GM19468 (cell line): ENCODE results near the gene PDGFRB.

Source experiments
- ATAC-seq: cut with Tn5 transposase; IDR thresholded peaks from one replicate; pipeline ENCODE4 v1.9.1; 2021; ENCODE audit warnings: mild to moderate bottlenecking, moderate library complexity, moderate number of reproducible peaks; ENCODE audit not compliant: unreplicated experiment; ENCODE audit errors: extremely low read depth

Gene PDGFRB

DNA sequence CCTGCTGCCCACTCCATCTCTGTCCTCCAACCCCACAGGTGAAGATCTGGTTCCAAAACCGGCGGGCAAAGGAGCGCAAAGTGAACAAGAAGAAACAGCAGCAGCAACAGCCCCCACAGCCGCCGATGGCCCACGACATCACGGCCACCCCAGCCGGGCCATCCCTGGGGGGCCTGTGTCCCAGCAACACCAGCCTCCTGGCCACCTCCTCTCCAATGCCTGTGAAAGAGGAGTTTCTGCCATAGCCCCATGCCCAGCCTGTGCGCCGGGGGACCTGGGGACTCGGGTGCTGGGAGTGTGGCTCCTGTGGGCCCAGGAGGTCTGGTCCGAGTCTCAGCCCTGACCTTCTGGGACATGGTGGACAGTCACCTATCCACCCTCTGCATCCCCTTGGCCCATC, 27.8 kb upstream of the PDGFRB start:
- no peak for ATAC-seq

DNA sequence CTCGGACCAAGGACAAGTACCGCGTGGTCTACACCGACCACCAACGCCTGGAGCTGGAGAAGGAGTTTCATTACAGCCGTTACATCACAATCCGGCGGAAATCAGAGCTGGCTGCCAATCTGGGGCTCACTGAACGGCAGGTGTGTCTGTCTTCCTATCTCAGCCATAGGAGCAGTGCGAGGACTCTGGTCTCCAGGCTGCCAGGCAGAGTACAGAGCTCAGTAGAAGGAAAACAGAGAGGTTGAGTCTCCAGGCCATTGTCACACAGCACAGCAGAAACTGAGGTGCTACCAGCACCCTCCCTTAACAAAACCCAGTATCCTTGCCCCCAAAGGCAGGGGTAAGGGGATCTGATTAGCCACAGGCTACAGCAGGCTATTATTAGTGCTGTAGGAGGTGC, 27.1 kb upstream of the PDGFRB start:
- no peak for ATAC-seq

- no peak for ATAC-seq
These were observed 26.3 kb upstream of the PDGFRB start for GRCh38 chr5:150181766-150182545.

GRCh38 chr5:150181027-150181426, 25.4 kb upstream of the PDGFRB start:
- no peak for ATAC-seq

GRCh38 chr5:150180241-150181026, 24.8 kb upstream of the PDGFRB start:
- no peak for ATAC-seq

DNA sequence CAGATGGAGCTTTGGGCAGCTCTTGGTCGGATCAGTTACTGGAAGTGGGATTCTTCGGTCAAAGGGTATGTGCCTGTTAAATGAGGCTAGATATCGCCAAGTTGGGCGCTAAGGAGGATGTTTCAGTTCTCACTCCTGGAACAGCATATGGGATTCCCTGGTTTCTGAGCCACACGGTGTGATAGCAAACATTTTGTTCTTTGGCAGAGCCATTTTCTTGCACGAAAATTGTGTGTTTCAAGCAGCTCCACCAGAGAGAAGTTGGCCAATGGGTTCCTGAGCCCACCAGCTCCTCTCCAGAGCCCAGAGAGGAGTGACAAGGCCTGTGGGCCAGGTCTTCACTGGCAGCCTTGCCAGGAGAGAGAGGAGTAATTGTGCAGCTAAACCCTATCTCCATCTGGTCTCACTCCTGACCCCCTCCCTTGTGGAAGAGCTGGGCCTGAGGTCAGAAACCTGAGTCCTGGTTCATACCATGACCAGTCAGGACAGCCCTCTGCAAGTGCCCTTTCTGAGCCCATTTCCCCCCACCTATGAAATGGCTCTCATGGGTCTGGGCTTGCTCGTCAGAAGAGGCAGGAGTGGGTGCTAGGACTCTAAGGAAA, 23.5 kb upstream of the PDGFRB start:
- no peak for ATAC-seq

DNA sequence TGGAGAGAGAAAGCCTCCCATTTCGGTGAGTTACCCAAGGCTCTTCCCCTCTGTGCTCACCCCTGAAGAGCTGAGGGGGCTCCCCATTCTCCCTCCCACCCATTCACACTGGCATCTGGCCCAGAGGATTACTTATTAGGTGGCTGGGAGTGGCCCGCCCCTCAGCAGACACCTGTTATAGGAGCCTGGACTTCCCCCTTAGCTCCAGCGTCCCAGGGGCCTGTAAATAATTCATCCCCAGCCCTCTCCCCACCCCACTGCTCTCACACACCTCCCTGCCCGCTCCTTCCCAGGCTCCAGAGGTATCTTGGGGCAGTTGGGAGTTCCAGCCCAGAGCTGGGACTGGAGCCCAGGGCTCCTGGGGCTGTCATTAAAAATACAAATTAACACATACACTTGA, 22.6 kb upstream of the PDGFRB start:
- ATAC-seq = no peak

DNA sequence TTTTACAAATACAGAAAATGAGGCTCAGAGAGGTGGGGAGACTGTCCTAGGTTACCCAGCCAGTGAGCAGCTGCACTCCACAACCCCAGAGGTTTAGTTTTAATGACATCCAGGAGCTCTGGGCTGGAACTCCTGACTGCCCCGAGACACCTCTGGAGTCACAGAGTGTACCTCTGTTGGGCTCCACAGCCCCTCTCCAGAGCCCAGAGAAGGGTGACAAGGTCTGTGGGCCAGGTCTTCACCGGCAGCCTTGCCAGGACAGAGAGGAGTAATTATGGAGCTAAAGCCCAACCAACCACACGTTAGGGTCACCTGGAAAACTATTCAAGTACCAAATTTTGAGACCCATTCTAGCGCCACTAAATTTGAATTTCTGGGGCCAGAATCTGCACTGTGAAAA, 22.1 kb upstream of the PDGFRB start:
- ATAC-seq = no peak

- no peak for ATAC-seq
These were observed 21.3 kb upstream of the PDGFRB start for GRCh38 chr5:150176745-150177477.

- no peak for ATAC-seq
These were observed 19.9 kb upstream of the PDGFRB start for GRCh38 chr5:150175536-150175935.

DNA sequence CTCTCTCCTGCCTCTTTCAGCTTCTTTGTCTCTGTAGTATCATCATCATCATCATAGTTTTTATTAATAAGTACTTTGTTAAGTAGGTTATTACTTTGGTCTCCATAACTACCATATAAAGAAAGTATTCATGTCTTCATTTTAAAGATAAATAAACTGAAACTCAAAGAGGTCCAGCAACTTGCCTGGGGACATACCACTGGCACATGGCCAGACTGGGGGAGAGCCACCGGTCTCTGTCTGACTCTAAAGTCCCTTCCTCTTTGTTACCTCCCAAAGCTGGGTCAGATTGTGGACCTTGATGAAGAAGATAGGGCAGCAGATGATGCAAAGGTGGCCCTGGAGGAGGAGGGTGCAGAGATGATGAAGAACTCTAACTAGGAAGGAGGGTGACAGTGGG, 19.4 kb upstream of the PDGFRB start:
- no peak for ATAC-seq

- ATAC-seq = no peak
These were observed 18.6 kb upstream of the PDGFRB start for GRCh38 chr5:150174285-150174684.

DNA sequence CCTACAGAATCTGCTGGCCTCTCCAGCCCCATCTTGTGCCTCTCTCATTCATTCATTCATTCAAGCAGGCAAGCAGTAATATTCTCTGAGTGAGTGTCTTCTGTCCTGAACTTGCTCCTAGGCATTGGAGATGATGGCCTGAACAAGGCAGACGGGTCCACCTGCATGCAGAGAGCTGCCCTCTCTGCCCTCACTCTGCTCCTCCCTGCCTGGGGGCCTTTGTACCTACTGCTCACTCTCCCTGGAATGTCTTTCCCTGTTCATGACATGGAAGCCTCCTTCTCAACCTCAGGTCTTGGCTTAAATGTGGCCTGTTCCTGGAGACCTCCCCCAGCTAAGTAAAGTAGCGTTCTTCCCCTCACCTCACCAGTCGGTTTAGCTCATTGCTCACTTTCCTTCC, 17.5 kb upstream of the PDGFRB start:
- ATAC-seq = no peak

DNA sequence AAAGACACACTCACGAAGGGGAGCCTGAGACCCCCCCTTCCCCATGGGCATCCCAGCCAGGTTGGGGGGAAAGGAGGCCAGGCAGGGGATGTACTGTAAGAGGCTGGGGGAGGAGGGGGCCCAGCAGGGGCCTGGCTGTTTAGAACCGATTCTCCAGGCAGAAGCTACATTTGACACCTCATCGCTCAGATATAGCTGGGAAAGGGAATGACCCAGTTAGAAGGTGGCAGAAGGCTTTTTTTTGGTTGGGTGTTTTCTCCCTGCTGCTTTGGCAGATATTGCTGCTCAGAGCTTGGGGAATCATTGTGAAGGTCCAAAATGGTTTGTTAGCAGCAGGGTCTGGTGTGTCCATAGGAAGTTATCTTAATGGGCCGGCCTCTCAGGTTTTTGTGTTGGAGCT, 16.9 kb upstream of the PDGFRB start:
- no peak for ATAC-seq

DNA sequence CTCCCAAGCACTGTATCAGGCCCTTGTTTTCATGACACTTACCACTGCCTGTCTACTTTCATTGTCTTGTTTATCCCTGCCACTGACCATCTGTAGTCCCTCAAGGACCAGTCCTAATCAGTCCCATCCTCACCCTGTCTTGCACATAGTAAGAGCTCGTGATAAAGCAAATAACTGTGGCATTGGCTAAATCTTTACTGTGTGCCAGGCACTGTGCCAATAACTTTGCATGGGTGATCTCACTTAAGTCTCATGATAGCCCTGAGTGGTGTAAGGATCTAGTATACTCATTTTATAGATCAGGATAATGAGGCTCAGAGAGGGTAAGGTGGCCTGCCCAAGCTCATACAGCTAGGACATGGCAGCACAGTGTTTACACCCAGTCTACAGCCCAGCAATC, 16.5 kb upstream of the PDGFRB start:
- ATAC-seq = no peak

GRCh38 chr5:150168864-150169263, 13.2 kb upstream of the PDGFRB start:
- no peak for ATAC-seq

DNA sequence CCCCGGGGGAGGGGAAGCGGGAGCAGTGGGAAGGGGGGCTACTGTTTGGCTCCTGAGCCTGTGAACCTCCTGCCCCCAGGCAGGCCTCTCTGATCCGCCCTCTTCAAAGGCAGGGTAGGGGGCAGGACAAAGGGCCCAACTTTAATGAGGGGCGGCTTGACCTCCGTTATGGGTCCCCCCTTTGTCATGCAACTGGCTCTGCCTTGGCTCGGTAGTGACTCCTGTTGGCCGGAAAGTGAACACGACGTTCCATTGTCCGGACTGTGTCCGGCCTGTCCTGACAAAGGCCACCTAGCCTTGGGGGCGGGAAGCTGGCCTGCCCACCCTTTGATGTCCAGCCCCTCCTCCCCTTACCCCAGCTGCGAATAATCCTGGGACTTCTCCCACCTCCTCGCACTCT, 12.3 kb upstream of the PDGFRB start:
- ATAC-seq = no peak

GRCh38 chr5:150167512-150167850, 11.8 kb upstream of the PDGFRB start:
- ATAC-seq = no peak

- ATAC-seq = no peak
These were observed 11.2 kb upstream of the PDGFRB start, which contains the start of gene CDX1 for GRCh38 chr5:150166650-150167511. CDX1 (plus strand) TSS chr5:150166778; CDS start chr5:150166877, 99 bp downstream.
